Measurements from ENCODE around the gene MICAL3.

MICAL3 gene

DNA sequence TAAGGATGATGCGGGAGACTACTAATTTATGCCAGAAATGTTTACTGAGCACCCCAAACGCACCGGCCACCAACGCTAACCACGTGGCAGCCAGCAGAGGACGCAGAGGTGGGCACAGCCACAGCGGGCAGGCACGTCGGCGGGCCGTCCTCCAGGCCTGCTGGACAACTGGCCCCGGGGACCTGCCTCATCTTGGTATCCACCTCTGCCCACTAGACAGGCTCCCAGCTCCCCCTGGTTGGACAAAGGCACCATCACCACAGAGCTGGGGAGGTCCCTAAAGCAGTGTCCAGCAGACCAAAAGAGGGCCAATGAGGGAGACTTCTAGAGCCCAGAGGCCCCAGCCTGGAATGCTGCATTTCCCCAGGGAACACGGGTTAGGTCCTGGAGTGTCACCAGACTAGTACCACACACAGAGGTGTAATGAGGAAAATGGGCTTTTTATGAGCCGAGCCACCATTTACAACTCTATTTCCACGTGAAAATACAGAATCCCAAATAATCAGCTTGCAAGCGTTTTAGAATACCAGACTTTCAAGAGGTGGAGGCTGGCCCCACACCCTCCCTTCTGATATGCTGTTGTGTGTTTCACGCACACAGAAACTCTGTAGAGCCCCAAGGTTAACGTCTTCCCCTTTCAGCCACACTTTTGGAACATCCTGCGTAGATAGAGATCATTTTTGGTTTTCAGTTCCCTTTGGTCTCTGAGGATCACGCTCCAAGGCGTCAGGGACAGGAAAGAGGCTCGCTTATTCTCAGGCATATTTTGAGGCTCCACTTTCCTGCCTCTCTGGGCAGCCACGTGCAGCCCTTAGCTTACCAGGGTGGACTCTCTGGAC lies 226.4 kb downstream of the MICAL3 start:
- no peak overlapping the region for H3K9ac ChIP-seq (ENCODE audit: insufficient read length, low read depth)
- TF ChIP-seq SUZ12 (IDR thresholded peaks at IDR 0.05; ENCODE audit: extremely low read depth, insufficient read depth, insufficient read length) = no peak
- DNase-seq (ENCODE audit: low read depth, low spot score) = no peak
- H3K4me3 ChIP-seq (ENCODE audit: insufficient read length, low read depth) = no peak overlapping the region
- H3K27me3 ChIP-seq (ENCODE audit: insufficient read depth, insufficient read length) = no peaks in the 10 kb centered on the region
- peaks cover 6% of the 10 kb centered on the region for H3K4me1 ChIP-seq (ENCODE audit: insufficient read depth, insufficient read length)
- no peaks in the 10 kb centered on the region for H3K36me3 ChIP-seq (ENCODE audit: insufficient read depth, insufficient read length, low read length)
- no peaks in the 10 kb centered on the region for H3K9me3 ChIP-seq (ENCODE audit: insufficient read depth, low read length)

DNA sequence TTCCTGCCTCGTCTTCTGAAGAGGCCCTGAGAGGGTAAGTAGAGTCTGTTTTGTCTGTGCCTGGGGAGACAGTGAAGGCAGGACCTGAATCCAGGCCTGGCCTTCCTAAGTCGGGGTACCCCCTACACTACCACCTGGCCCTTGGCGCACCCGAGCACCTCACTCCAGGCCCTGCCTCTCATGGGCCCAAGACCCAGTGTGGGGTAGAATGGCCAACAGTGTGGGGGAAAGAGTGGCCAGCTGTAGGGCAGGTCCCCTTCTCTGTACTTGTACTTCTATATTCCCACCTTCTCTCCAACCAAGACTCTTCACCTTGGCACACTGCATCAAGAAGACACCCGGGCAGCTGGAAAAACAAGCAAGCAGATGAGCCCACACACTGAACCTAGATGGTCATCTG lies 227.7 kb downstream of the MICAL3 start:
- peaks cover 8% of the 10 kb centered on the region for H3K4me1 ChIP-seq (ENCODE audit: insufficient read depth, insufficient read length)
- no peaks in the 10 kb centered on the region for H3K36me3 ChIP-seq (ENCODE audit: insufficient read depth, insufficient read length, low read length)
- DNase-seq (ENCODE audit: low read depth, low spot score) = no peak
- no peak overlapping the region for H3K4me3 ChIP-seq (ENCODE audit: insufficient read length, low read depth)
- H3K9me3 ChIP-seq (ENCODE audit: insufficient read depth, low read length) = no peaks in the 10 kb centered on the region
- TF ChIP-seq ZNF274 (IDR thresholded peaks at IDR 0.05; ENCODE audit: low read depth, low read length) = no peak
- no peak for TF ChIP-seq YY1 (IDR thresholded peaks at IDR 0.05; ENCODE audit: insufficient read depth, insufficient read length)
- no peak for TF ChIP-seq SUZ12 (IDR thresholded peaks at IDR 0.05; ENCODE audit: extremely low read depth, insufficient read depth, insufficient read length)
- no peaks in the 10 kb centered on the region for H3K27me3 ChIP-seq (ENCODE audit: insufficient read depth, insufficient read length)
- H3K9ac ChIP-seq (ENCODE audit: insufficient read length, low read depth) = no peak overlapping the region

DNA sequence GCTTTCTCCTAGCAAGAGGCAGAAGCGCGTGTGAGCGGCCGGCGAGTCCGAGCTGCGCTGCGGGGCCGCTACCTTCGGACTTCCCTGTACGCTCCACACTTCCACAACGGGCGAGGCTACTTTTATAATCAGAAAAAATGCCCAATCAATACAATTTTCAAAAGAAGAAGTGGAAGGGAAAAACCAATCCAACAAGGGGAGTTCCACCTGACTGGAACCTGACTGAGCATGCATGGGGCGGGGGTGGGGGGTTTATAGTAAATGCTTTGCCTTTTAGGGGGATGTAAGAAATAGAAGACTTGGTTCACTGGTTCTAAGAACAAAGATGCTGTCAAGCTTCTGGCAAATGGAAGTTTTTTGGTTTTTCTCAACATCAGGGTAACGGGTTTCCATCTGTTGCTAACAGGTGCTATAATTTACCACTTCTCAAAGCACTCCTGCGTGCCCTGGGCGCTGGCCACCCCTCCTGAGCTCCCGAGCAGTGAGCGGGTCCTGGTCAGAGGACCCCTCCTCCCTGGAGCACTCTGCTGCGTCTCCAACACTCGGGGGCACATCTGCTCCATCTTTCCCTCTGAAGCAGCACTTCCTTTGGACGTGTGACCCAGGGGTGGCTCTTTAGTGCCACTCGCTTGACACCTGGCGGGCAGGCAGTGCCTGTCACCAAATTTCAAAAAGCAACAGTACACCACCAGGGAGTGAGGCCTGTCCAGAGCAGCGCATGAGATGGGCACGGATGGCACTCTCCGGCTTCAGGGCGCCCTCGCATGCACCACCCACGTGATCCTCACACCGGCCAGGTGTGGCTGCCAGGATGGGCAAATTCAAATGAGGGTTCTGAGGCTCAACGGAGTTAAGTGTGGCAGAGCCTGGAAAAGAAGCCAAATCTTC lies 228.5 kb downstream of the MICAL3 start:
- Histone ChIP-seq H3K4me3 (ENCODE audit: insufficient read length, low read depth) (no peak overlapping the region), H3K36me3 (ENCODE audit: insufficient read depth, insufficient read length, low read length) (no peaks in the 10 kb centered on the region), H3K27me3 (ENCODE audit: insufficient read depth, insufficient read length) (no peaks in the 10 kb centered on the region), H3K4me1 (ENCODE audit: insufficient read depth, insufficient read length) (peaks cover 8% of the 10 kb centered on the region), H3K9ac (ENCODE audit: insufficient read length, low read depth) (no peak overlapping the region), H3K9me3 (ENCODE audit: insufficient read depth, low read length) (no peaks in the 10 kb centered on the region)
- TF ChIP-seq SUZ12 (IDR thresholded peaks at IDR 0.05; ENCODE audit: extremely low read depth, insufficient read depth, insufficient read length) (no peak), YY1 (IDR thresholded peaks at IDR 0.05; ENCODE audit: insufficient read depth, insufficient read length) (no peak), ZNF274 (IDR thresholded peaks at IDR 0.05; ENCODE audit: low read depth, low read length) (no peak)
- no peak for DNase-seq (ENCODE audit: low read depth, low spot score)

DNA sequence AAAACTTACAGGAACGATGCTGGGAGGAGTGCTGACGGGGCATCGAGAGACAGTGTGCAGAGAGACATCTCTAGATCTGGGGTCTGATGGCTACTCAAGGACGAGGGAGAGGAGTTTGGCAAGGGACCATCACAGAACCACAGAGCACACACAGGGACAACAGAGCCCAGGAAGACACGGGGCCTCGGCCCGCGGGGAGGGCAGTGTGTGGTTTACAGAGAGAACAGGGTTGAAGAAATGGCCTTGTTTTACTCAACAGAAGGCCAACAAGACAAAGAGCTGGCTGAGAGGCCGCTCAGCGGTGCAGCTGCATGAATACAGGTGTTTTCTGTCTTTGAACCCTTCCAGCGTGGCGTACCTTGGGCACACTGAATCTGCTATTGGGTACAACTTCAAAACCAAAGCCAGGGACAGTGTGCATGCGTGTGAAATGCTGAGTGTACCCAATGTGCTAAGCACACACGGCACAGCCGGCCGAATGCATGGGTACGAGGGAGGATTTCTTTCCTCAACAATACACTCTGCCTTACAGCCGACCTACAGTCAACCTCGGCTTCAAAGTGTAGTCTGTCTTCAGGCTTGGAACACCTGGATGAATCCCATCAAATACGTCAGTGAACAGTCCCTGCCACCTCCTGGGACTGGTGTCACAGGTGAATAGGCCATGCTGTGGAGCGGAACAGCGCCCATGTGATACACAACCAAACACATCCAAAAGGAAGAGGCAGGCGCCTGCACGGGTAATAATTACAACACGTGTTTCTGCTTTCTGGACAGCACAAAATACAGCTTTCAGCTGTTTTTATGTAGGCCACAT lies 229.4 kb downstream of the MICAL3 start:
- no peaks in the 10 kb centered on the region for H3K9me3 ChIP-seq (ENCODE audit: insufficient read depth, low read length)
- no peak for TF ChIP-seq ZNF274 (IDR thresholded peaks at IDR 0.05; ENCODE audit: low read depth, low read length)
- no peak for TF ChIP-seq YY1 (IDR thresholded peaks at IDR 0.05; ENCODE audit: insufficient read depth, insufficient read length)
- TF ChIP-seq SUZ12 (IDR thresholded peaks at IDR 0.05; ENCODE audit: extremely low read depth, insufficient read depth, insufficient read length) = no peak
- H3K4me1 ChIP-seq (ENCODE audit: insufficient read depth, insufficient read length) = peaks cover 8% of the 10 kb centered on the region
- H3K27me3 ChIP-seq (ENCODE audit: insufficient read depth, insufficient read length) = no peaks in the 10 kb centered on the region
- H3K9ac ChIP-seq (ENCODE audit: insufficient read length, low read depth) = no peak overlapping the region
- H3K36me3 ChIP-seq (ENCODE audit: insufficient read depth, insufficient read length, low read length) = no peaks in the 10 kb centered on the region
- H3K4me3 ChIP-seq (ENCODE audit: insufficient read length, low read depth) = no peak overlapping the region
- no peak for DNase-seq (ENCODE audit: low read depth, low spot score)

DNA sequence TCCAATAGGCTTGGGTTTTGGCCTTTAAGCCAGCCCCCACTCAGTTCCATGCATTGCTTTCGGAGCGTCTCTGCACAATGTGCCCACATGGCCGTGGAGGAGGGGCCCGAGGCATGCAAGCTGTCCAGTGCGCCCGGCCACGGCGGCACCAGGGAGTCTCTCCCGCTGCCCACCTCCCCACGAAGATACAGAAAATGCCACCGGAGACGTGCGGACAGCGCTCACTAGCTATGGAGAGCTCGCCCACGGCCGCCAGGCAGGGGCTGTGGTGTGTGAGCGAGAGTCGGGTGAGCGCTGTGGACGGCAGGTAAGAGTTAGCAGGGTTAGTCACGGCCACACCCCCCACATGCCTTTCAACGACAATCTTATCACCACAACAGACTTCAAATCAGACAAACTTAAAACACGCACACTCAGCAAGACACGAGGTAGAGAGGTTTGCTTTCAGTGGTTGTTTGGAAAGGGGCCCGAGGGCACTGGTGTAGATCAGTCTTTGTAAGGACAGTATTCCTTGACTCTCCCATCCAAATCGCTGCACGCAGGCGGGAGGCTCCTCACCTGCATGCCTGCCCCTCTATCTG lies 231.4 kb downstream of the MICAL3 start:
- no peak overlapping the region for H3K4me3 ChIP-seq (ENCODE audit: insufficient read length, low read depth)
- H3K36me3 ChIP-seq (ENCODE audit: insufficient read depth, insufficient read length, low read length) = peaks cover 11% of the 10 kb centered on the region
- peaks cover 8% of the 10 kb centered on the region for H3K4me1 ChIP-seq (ENCODE audit: insufficient read depth, insufficient read length)
- no peak for TF ChIP-seq SUZ12 (IDR thresholded peaks at IDR 0.05; ENCODE audit: extremely low read depth, insufficient read depth, insufficient read length)
- no peak for TF ChIP-seq YY1 (IDR thresholded peaks at IDR 0.05; ENCODE audit: insufficient read depth, insufficient read length)
- TF ChIP-seq ZNF274 (IDR thresholded peaks at IDR 0.05; ENCODE audit: low read depth, low read length) = no peak
- no peak for DNase-seq (ENCODE audit: low read depth, low spot score)
- H3K27me3 ChIP-seq (ENCODE audit: insufficient read depth, insufficient read length) = no peaks in the 10 kb centered on the region
- no peaks in the 10 kb centered on the region for H3K9me3 ChIP-seq (ENCODE audit: insufficient read depth, low read length)
- H3K9ac ChIP-seq (ENCODE audit: insufficient read length, low read depth) = no peak overlapping the region

DNA sequence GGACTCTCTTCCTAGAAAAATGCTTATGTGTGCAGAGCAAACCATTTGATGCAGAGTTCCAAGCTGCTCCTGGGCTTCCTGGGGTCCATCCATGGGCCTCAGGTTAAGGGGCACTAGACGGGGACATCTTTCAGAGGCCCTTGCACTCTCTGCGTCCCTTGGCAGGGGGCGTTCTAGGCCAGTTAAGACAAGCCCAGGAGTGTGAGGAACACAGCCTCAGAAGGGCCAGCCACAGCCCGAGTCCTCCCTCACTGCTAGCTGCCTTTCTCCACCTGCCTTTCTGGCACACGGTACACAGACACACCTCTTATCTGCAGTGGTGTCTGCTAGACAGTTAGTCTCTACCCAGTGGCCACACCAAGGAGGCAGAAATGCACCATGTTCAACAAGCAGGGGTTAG lies 232.1 kb downstream of the MICAL3 start:
- Histone ChIP-seq H3K36me3 (ENCODE audit: insufficient read depth, insufficient read length, low read length) (peaks cover 11% of the 10 kb centered on the region), H3K9me3 (ENCODE audit: insufficient read depth, low read length) (no peaks in the 10 kb centered on the region), H3K4me3 (ENCODE audit: insufficient read length, low read depth) (no peak overlapping the region), H3K4me1 (ENCODE audit: insufficient read depth, insufficient read length) (peaks cover 12% of the 10 kb centered on the region), H3K27me3 (ENCODE audit: insufficient read depth, insufficient read length) (no peaks in the 10 kb centered on the region), H3K9ac (ENCODE audit: insufficient read length, low read depth) (peak overlapping the region; percentile 34)
- no peak for DNase-seq (ENCODE audit: low read depth, low spot score)
- TF ChIP-seq ZNF274 (IDR thresholded peaks at IDR 0.05; ENCODE audit: low read depth, low read length) (no peak), YY1 (IDR thresholded peaks at IDR 0.05; ENCODE audit: insufficient read depth, insufficient read length) (no peak), SUZ12 (IDR thresholded peaks at IDR 0.05; ENCODE audit: extremely low read depth, insufficient read depth, insufficient read length) (no peak)

Measured in NT2/D1 (cell line).